GM12873 (cell line): Measurements from ENCODE around the gene TOPORS.
A peak's percentile ranks its signal among the peaks of the same experiment; 100 is the strongest.

Source experiments
- TF ChIP-seq, protein P1 (sequence below): IDR thresholded peaks from 2 replicates; pipeline ENCODE4 v1.5.1; 2012; ENCODE audit warnings: low read depth, mild to moderate bottlenecking, moderate library complexity, low read length, control low read depth; ENCODE audit not compliant: insufficient read depth; ENCODE audit errors: missing control alignments

TOPORS gene

DNA sequence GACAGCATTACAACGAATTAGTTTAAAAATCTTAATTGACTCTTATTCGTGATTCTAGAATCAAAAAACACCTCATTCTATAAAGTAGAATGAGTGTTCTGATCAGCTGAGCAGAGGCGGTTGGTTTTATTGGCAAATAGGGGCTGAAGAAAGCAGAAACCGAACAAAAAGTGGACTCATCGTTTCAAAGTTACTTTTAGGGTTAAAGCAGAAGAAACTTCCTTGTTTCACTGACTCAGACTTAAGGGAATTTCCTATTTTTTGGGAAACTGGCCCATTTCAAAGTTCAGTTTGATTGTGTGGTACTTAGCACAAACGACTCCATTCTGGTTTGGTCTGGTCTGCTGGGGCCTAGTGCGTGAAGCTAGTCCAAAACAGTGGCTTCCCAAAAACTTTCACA is 21.4 kb upstream of the TOPORS start:
- TF ChIP-seq, protein P1, sequence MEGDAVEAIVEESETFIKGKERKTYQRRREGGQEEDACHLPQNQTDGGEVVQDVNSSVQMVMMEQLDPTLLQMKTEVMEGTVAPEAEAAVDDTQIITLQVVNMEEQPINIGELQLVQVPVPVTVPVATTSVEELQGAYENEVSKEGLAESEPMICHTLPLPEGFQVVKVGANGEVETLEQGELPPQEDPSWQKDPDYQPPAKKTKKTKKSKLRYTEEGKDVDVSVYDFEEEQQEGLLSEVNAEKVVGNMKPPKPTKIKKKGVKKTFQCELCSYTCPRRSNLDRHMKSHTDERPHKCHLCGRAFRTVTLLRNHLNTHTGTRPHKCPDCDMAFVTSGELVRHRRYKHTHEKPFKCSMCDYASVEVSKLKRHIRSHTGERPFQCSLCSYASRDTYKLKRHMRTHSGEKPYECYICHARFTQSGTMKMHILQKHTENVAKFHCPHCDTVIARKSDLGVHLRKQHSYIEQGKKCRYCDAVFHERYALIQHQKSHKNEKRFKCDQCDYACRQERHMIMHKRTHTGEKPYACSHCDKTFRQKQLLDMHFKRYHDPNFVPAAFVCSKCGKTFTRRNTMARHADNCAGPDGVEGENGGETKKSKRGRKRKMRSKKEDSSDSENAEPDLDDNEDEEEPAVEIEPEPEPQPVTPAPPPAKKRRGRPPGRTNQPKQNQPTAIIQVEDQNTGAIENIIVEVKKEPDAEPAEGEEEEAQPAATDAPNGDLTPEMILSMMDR = no peak

GRCh38 chr9:32572900-32573523 is 20.6 kb upstream of the TOPORS start, which contains the start of gene NDUFB6:
Gene NDUFB6 (minus strand): TSS chr9:32573159. CDS start chr9:32573060, 99 bp downstream.
- TF ChIP-seq, protein P1 = no peak

DNA sequence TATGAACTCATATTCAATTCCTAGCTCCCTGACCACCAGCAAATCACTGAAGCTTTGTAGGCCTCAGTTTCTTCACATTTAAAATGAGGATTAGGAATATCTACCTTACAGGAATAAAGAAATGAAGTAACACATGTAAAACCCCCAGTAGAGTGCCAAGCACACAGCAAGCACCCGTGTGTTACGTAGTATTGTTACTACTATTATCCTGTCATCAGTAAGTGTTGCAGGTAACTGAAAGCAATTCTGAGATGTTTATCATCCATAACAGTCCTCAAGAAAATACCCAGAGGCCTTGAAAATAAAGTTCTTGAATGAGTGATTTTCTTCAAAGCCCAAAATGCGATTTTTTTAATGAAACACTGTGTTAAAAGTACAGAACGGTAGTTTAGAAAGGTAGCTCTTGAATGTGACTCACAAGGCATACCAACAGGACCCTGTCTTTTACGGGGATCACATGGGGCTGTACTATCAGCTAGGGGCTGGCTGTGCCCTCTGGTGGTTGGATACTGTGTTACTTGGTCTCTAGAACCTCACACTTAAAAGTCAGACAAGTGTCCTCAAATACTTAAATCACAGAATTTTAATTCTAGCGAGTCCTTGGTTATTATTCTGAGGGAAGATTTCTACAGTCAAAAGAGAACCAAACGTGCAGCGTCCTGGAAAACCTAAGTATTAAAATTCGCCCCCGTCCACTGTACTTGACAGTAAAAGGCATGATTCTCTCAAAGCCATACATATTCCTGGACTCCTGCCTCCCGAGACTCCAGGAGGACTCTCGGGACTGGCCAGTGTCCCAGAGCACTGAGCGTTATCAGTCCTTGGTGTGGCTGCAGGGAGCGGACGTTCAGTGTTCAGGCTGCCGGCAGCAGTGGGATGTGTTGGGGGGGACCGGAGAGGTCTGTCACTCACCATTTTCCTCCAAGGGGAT is 19.8 kb upstream of the TOPORS start:
- TF ChIP-seq, protein P1 = peak; percentile 86

- TF ChIP-seq, protein P1 = no peak
Observed at GRCh38 chr9:32570262-32570661, 17.9 kb upstream of the TOPORS start.

- TF ChIP-seq, protein P1 = no peak
Observed at GRCh38 chr9:32566770-32567169, 14.4 kb upstream of the TOPORS start.

- TF ChIP-seq, protein P1 = no peak
Observed at GRCh38 chr9:32565967-32566366, 13.6 kb upstream of the TOPORS start.

- TF ChIP-seq, protein P1 = no peak
Observed at GRCh38 chr9:32558408-32558934, 6.1 kb upstream of the TOPORS start.
